GM21619 (cell line): ENCODE measurements around the gene NEK7.
"Not testable (repeated sequence)": the region's sequence is repeated elsewhere in the genome, so short reads cannot be mapped to it uniquely, and the experiment has no call there.

Source experiments
- ATAC-seq: cut with Tn5 transposase; IDR thresholded peaks from one replicate; pipeline ENCODE4 v1.9.1; 2021; ENCODE audit not compliant: unreplicated experiment

The NEK7 gene

DNA sequence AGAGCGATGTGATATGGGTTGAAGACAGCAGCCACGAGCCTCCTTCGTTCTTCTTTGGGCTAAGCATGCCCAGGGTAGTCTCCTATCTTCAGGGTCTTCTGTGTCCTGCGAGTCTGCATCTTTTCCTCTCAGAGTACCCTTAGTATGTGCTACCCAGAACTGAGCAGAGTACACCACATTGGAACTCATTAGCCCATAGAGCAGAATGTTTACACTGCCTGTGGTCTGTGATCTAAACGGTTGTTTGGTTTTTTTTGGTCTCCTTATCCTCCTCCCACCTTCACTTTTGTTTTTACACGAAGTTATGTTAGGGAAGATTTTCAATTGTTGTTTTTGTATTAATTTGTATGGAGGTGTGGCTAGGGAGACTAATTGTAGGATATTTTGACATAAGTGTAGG lies 126.4 kb downstream of the NEK7 start:
- peak; percentile 56 for ATAC-seq

DNA sequence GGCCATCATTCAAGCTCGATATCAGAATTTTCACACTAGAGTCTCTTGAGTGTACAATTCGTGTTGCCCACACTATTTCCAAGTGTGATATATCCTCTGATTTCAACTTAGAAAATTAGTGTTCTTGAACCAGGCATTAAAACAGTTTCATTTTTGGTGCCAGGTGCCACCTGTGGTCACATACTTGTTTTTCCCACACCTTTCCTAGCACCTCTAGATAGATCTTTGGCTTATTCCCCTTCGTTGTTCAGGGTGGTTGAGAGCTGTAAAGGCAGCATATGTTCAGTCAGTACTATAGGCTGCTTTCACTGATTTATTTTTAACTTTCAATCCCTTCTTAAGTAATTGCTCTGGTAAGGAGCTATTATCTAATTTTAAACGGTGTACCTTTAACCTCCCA lies 131.1 kb downstream of the NEK7 start:
- ATAC-seq = no peak

DNA sequence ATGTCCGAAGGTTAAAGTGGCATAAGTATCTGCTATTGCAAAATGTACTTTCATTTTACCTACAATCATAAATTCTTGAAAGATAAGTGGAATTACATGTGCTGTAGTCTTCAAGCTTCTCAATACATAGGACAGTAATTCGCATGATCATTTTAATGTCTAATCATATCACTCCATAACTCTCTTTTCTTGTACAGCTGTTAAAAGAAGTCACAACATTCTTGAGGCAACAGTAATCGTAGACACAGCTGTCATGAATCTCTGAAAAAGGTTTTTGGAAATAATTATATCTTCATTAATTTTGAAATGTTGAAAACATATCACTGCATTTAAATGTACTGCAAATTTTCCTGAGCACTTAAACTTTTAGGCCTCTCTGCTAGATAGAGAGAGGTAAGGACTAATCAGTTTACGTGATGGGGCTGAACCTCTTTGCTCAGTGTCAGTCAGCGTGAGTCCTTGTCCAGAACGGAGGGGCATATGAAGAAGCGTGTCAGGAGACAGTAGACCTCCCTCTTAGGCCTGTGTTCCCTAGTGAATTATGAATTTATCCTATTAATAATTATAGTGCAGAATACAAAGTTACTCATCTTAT lies 133.4 kb downstream of the NEK7 start:
- no peak for ATAC-seq

DNA sequence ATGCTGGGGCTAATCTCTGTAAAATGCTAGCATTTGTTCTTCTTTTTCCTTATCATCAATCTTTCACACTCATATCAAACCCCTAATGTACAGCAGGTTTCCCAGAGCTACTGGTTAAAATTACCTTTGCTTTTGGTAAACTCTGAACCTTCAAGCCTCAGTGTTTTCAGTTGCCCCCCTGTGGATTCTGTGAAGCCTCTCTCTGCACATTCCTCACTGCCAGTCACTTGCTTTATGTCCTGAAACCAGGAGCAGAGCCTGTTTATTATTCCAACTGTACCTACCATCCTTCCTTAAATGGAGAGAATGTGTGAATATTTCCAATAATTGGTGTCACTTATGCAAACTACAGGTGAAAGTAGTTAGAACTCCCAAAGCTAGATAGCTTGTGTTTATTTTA lies 134.2 kb downstream of the NEK7 start:
- no peak for ATAC-seq

DNA sequence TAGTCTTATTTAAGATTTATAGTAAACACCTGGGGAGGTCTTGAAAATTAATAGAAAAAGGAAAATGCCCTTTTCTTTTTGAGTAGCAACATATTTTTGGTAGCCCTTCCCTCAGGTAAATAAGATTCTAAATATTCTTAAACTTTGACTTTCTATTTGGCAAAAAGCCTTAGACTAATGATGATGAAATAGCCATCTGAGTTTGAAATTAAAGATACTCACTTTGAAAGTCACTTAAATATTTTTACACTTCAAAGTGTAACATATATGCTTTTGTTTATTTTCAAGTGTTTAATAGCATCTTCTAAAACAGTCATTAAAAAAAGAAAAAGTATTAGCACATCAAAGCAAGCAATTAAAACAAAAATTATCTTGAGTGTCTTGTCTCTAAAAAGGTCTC lies 135.1 kb downstream of the NEK7 start:
- ATAC-seq = no peak

DNA sequence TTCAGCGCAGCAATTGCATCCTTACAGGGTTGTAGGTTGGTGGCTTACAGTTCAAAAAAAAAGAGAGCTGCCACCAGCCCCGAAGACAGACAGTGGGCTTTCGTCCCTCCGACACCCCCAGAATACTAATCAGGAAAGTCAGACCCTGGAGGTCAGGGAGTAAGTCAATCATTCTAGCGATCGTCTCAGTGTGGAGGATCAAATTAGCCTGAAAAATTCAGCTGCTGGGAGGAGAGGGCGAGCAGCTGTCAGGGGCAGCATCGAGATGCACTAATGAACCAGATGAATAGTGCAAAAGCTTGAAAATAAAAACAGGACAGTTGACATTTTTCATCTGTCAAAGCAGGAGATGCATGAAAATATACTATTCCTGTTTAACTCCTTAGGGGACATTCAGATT lies 138.4 kb downstream of the NEK7 start:
- no peak for ATAC-seq

DNA sequence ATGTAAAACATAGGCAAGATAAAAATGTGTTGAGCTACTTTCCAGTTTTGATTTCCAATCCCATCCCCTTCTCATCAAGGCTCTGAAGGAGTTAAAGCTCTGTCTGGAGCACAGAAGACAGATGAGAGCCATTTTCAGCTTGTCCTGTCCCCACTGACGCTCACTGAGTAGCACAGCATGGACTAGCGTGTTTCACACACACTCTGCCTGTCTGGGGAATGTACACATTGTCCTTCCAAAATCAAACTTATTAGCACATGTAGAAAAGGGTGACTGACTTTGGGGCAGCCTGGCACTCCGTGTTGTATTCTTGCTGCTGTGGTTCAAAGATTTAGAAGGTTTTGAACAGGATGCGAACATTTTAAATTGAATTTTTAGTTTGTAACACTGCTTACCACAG lies 139.2 kb downstream of the NEK7 start:
- ATAC-seq = no peak

DNA sequence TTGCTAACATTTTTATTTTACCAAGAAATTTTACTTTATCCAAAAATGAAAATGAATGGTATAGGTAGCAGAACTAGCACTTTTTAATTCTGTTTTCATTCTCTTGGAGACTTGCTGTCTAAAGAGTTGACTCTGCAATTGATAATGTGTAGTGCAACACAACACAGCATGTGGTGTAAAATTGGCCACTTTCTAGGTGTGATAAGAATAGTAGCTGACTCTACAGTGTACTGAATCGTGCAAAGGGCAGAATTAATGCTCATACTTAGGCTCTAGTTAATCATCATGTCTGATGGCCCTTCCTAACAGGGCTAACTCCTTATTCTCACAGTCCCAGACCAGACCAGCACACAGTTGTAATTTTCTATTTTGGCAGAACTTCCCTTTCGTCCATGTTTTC lies 140.5 kb downstream of the NEK7 start:
- ATAC-seq = no peak

DNA sequence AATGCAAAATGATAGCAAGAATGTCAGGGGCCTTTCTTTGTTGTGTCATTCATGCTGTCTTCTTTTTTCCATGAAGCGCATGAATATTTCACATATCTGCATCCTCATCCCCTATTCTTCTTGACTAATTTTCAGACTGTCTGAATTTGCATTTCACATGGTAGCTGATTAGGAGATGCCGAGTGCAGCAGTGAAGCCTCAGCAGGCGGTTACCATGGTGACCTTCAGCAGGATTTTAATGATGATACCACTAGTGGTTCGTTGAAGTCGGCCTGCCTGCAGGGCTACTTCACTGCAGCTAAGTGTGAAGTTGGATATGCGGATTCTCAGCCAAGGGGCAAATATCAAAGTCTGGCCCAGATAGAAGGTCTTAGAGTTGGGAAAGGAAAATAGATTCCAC lies 141.8 kb downstream of the NEK7 start:
- ATAC-seq = no peak

DNA sequence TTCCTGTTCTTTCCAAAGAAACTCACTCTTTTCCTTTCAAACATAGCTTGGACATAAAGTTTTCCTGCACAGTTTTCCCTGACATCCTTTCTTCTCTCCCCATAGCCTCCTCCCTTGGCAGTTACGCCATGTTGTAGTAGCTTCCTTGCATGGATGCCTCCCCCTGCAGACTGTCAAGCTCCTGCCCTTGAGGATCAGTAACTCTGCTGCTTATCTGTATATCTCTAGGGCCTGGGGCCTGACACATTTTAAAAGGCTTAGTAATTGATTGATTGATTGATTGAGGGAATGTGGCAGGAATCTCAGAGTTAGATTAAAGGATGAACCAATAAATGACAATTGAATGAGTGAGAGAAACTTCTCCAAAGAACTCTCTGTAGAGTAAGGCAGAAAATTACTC lies 143.7 kb downstream of the NEK7 start:
- no peak for ATAC-seq

DNA sequence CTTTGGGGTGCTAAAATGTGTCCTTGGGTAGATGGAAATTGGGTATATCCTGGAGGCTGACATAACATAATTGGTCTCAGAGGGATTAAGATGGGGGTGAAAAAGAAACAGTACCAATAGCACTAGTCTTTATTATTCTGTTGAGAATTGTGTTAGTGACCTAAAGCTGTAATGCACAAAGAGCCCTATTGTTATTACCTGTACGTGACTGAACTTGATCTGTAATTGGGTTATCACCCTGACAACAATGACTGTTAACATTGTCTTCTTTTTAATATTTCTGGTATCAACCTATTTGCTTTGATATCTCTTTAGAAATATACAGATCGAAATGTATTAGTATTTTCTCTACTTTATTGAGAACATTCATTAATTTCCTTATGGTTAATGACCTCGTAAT lies 147.6 kb downstream of the NEK7 start:
- ATAC-seq = no peak

DNA sequence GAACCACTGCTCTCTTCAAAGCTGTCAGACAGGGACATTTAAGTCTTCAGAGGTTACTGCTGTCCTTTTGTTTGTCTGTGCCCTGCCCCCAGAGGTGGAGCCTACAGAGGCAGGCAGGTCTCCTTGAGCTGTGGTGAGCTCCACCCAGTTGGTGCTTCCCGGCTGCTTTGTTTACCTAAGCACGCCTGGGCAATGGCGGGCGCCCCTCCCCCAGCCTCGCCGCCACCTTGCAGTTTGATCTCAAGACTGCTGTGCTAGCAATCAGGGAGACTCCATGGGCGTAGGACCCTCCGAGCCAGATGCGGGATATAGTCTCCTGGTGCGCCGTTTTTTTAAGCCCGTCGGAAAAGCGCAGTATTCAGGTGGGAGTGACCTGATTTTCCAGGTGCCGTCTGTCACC lies 158.0 kb downstream of the NEK7 start:
- not testable (repeated sequence) for ATAC-seq

DNA sequence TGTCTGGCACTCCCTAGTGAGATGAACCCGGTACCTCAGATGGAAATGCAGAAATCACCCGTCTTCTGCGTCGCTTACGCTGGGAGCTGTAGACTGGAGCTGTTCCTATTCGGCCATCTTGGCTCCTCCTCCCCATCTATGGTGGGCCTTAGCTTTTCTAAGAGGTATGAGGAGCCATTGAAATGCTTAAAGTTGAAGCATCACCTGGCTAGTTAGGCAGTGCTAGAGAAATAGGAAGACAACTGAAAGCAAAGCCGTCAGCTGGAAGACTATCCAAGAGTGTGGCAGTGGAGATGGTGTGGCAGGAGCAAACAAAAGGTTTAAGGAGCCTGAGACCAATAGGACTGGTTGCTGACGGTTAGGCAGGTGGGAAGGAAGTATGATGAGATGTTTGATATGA lies 158.5 kb downstream of the NEK7 start:
- ATAC-seq = not testable (repeated sequence)

DNA sequence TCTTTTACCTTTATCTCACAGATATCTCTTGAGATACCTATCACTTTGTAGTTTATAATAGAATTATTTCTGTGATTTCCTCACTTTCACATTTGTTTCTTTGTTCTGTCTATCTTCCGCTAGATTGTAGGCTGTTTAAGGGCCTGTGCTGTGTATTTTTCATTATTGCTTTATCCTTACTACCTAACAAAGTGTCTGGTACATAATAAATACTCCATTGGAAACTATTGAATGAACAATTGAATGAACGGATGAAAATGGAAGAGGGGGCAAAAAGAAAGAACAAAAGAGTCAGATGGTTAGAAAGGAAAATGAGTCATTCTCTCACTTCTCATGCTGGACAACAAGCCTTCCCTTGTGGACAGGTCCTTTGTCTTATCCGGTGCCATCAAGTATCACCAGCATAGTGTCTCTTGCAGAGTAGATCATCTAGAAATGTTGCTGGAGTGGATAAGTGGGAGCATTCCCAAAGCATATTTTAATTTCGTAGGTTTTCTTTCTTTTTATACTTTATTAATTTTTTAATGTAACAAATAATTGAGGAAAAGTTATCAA lies 159.8 kb downstream of the NEK7 start:
- ATAC-seq = no peak

DNA sequence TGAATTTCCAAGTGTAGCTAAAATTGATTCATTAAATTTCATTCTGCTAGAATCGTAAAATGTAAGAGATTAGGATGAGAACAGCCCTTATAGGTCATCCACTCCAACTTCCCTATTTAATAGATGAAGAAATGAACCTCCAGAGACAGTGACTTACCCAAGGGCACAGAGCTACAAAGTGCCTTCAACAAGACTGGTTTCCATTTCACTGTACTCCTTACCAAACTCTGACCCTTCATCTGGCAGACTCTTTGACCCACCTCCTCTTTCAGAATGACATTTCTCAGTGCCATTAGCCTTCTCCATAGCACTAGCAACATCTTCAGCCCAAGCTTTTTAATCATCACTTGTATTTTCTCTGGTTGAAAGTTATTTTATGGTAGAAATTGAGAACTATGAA lies 161.3 kb downstream of the NEK7 start:
- ATAC-seq = peak; percentile 84

DNA sequence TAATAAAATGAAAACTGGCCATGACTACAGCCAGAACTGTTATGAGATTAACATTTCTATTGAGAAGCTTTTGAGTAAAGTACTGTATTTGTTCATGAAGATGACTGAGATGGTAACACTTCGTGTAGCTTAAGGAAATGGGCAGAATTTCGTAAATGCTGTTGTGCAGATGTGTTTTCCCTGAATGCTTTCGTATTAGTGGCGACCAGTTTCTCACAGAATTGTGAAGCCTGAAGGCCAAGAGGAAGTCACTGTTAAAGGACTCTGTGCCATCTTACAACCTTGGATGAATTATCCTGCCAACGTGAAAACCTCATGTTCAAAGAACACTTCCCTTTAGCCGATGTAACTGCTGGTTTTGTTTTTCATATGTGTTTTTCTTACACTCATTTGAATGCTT lies 164.0 kb downstream of the NEK7 start:
- ATAC-seq = no peak

DNA sequence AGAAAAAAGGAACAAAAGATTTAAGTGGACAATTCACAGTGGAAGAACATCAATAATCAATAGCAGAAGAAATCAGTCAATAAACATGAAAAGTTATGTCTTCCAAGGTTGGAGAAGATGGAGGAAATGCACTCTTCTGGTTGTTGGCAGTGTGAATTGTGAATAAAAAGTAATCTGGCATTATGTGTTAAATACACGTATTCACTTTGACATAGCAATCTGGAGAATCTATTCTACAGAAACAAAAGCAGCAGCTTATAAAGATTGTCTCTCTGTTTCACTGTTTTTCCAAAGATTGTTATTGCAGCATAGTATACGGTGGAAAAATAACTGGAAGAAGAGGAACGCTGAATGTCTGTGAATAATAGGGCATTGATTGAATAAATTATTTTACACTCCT lies 169.4 kb downstream of the NEK7 start:
- no peak for ATAC-seq

DNA sequence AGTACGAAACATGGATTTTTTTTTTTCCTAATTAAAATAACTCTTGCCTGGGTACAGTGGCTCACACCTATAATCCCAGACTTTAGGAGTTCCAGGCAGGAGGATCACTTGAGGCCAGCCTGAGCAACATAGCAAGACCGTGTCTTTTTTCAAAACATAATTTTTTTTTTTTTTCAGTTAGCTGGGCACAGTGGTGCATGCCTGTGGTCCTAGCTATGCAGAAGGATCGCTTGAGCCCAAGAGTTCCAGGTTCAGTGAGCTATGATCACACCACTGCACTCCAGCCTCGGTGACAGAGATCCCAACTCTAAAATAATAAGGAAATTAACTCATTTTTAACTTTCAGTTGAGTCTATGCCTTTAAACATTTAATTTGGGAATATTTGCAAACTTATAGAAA lies 170.1 kb downstream of the NEK7 start:
- ATAC-seq = no peak

DNA sequence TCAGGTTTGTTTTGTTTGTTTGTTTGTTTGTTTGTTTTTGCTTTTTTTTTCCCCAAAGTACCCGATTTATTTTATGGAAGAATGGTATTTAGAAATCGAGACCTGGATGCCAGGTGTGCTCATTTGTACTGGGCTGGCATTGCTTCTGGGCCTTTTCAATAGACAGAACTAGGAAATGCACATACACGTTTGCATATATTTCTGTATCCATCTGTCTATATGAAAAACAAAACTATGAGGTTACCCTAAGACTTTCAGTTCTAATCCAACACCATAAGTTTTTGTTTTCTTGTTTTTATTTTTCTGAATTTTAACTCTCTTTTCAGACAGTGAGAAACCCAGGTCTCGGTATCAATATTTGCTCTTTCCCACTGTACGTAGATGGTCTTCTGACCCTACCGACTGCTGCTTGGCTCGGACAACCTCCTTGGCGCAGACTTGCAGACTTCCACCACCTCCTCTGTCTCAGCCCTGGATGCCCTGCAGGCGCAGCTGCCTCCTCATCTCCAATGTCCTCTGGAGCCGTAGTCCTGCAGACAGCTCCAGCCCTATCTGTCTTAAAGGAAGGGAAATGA lies 171.7 kb downstream of the NEK7 start:
- ATAC-seq = no peak

DNA sequence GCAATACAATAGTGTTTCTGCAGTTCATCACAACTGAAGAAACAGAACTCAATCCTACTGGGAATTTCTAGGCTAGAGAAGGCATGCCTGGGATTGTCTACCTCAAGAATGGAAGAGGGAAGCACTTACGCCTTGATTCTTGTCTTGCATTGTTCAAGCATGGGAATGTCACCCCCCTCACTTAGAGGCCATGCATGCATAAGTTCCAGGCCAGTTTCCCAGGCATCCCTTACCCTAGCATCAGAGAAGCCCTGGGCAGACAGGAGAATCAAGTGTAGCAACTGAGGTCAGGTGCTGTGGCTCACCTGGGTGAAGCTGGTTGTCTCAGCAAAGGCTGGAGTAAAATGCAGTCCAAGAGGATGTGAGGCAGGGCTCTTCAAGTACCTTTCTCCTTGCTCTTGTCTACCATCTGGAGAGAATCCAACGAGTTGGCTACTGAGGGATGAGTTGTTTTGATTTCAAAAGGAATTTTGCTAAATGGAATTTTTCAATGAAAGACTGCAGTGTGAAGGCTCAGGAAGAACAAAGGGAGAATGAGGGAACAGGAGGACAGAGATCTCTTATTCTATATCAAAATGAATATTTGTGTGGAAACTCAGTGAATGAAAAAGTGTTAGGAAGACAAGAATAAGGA lies 174.3 kb downstream of the NEK7 start:
- no peak for ATAC-seq

DNA sequence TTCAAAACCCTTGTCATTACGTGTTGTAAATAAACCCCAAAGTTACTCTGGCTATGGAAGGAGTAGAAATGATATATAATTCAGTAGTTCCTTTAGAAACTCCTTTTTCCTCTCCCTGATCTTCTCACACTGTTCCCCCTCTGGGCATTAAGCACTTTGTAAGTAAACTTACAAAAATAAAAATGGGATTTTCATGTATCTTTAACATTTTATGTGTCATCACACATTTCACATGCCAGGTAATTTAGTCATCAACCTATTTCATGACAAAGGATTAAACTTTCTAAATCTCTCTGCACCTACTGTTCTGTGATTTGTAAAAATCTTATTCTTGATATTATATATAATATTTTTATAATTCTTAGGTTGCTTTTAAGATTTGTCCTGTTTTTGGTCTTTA lies 176.9 kb downstream of the NEK7 start:
- ATAC-seq = no peak

DNA sequence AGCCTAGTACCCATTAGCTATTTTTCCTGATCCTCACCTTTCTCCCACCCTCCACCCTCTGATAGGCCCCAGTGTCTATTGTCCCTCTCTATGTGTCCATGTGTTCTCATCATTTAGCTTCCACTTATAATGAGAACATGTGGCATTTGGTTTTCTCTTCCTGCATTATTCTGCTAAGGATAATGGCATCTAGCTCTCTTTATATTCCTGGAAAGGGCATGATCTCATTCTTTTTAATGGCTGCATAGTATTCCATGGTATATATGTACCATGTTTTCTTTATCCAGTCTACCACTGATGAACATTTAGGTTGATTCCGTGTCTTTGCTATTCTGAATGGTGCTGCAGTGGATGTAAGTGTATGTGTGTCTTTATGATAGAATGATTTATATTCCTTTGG lies 178.9 kb downstream of the NEK7 start:
- ATAC-seq = no peak

DNA sequence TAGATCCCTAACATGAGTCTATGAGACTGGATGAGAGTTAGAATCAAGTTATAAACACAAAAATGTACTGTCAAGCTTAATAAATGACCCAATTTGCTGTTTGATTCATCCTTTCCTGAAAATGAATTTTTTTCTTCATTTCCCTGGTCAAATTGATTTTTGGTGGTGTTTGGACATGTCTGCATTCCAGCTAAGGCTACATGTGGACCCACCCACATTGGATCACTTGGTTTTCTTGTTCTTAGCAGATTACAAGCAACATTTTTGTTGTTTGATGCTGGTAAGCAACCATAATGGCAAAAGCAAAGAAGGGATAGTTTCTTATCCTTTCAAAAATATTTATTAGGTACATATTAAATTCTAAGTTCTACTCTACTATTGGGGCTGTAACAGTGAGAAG lies 181.1 kb downstream of the NEK7 start:
- ATAC-seq = no peak
